ENCODE results near the gene TBC1D22A.

The TBC1D22A gene

GRCh38 chr22:47084226-47084625, 321.8 kb downstream of the TBC1D22A start:
- no peaks in the 10 kb centered on the region for H3K27me3 ChIP-seq (ENCODE audit: low read depth, low read length)
- H2AFZ ChIP-seq (ENCODE audit: low read depth, low read length) = no peak overlapping the region

GRCh38 chr22:47086596-47087248, 324.3 kb downstream of the TBC1D22A start:
- Histone ChIP-seq H3K79me2 (ENCODE audit: low read length) (no peaks in the 10 kb centered on the region), H4K20me1 (ENCODE audit: insufficient read depth, low read length) (peaks cover 39% of the 10 kb centered on the region), H3K27ac (ENCODE audit: low read length) (no peak overlapping the region), H3K9ac (ENCODE audit: low read length) (no peak overlapping the region), H3K4me1 (ENCODE audit: low read length) (no peaks in the 10 kb centered on the region), H3K36me3 (replicated peaks; ENCODE audit: low read depth, low read length) (peaks cover 13% of the 10 kb centered on the region), H3K27me3 (ENCODE audit: low read depth, low read length) (no peaks in the 10 kb centered on the region), H3K9me3 (ENCODE audit: insufficient read depth, low read length) (no peaks in the 10 kb centered on the region), H3K4me2 (ENCODE audit: low read length) (no peak overlapping the region), H3K4me3 (ENCODE audit: low read length) (no peak overlapping the region), H2AFZ (ENCODE audit: low read depth, low read length) (no peak overlapping the region)
- TF ChIP-seq EZH2phosphoT487 (IDR thresholded peaks at IDR 0.05; ENCODE audit: low read depth) (no peak), CTCF (IDR thresholded peaks at IDR 0.05; ENCODE audit: low read depth, low read length) (no peak)

More at GRCh38 chr22:47084226-47084625, 321.8 kb downstream of the TBC1D22A start:
- no peaks in the 10 kb centered on the region for H3K4me1 ChIP-seq (ENCODE audit: low read length)
- no peak overlapping the region for H3K4me2 ChIP-seq (ENCODE audit: low read length)
- no peak for TF ChIP-seq EZH2phosphoT487 (IDR thresholded peaks at IDR 0.05; ENCODE audit: low read depth)
- no peak for TF ChIP-seq CTCF (IDR thresholded peaks at IDR 0.05; ENCODE audit: low read depth, low read length)
- no peaks in the 10 kb centered on the region for H3K9me3 ChIP-seq (ENCODE audit: insufficient read depth, low read length)
- H3K4me3 ChIP-seq (ENCODE audit: low read length) = no peak overlapping the region
- no peaks in the 10 kb centered on the region for H3K79me2 ChIP-seq (ENCODE audit: low read length)
- H4K20me1 ChIP-seq (ENCODE audit: insufficient read depth, low read length) = peaks cover 19% of the 10 kb centered on the region; the same call in 1 of the 2 replicates
- no peak overlapping the region for H3K9ac ChIP-seq (ENCODE audit: low read length)
- H3K27ac ChIP-seq (ENCODE audit: low read length) = no peak overlapping the region
- peaks cover 19% of the 10 kb centered on the region for H3K36me3 ChIP-seq (replicated peaks; ENCODE audit: low read depth, low read length)

GRCh38 chr22:47088480-47089158, 326.2 kb downstream of the TBC1D22A start:
- Histone ChIP-seq H3K27me3 (ENCODE audit: low read depth, low read length) (no peaks in the 10 kb centered on the region), H3K36me3 (replicated peaks; ENCODE audit: low read depth, low read length) (peaks cover 23% of the 10 kb centered on the region), H3K4me2 (ENCODE audit: low read length) (no peak overlapping the region), H4K20me1 (ENCODE audit: insufficient read depth, low read length) (peaks cover 45% of the 10 kb centered on the region), H2AFZ (ENCODE audit: low read depth, low read length) (no peak overlapping the region), H3K9ac (ENCODE audit: low read length) (no peak overlapping the region), H3K9me3 (ENCODE audit: insufficient read depth, low read length) (peaks cover 6% of the 10 kb centered on the region; the same call in 1 of the 2 replicates), H3K79me2 (ENCODE audit: low read length) (no peaks in the 10 kb centered on the region), H3K4me3 (ENCODE audit: low read length) (no peak overlapping the region), H3K4me1 (ENCODE audit: low read length) (no peaks in the 10 kb centered on the region), H3K27ac (ENCODE audit: low read length) (no peak overlapping the region)
- TF ChIP-seq CTCF (IDR thresholded peaks at IDR 0.05; ENCODE audit: low read depth, low read length) (no peak), EZH2phosphoT487 (IDR thresholded peaks at IDR 0.05; ENCODE audit: low read depth) (no peak)

GRCh38 chr22:47089374-47089773, 326.9 kb downstream of the TBC1D22A start:
- Histone ChIP-seq H3K4me1 (ENCODE audit: low read length) (peaks cover under 1% of the 10 kb centered on the region; the same call in 1 of the 2 replicates), H3K4me2 (ENCODE audit: low read length) (no peak overlapping the region), H3K9ac (ENCODE audit: low read length) (no peak overlapping the region), H3K27ac (ENCODE audit: low read length) (no peak overlapping the region), H3K36me3 (replicated peaks; ENCODE audit: low read depth, low read length) (peaks cover 28% of the 10 kb centered on the region), H3K79me2 (ENCODE audit: low read length) (no peaks in the 10 kb centered on the region), H4K20me1 (ENCODE audit: insufficient read depth, low read length) (peaks cover 40% of the 10 kb centered on the region), H3K9me3 (ENCODE audit: insufficient read depth, low read length) (peaks cover 9% of the 10 kb centered on the region; the same call in 1 of the 2 replicates), H2AFZ (ENCODE audit: low read depth, low read length) (no peak overlapping the region), H3K27me3 (ENCODE audit: low read depth, low read length) (no peaks in the 10 kb centered on the region), H3K4me3 (ENCODE audit: low read length) (no peak overlapping the region)
- TF ChIP-seq CTCF (IDR thresholded peaks at IDR 0.05; ENCODE audit: low read depth, low read length) = no peak
- TF ChIP-seq EZH2phosphoT487 (IDR thresholded peaks at IDR 0.05; ENCODE audit: low read depth) = no peak

All from OCI-LY3 (cell line).